ACHN (cell line): ENCODE measurements around the gene ZNG1A.
"Not testable (repeated sequence)": the region's sequence is repeated elsewhere in the genome, so short reads cannot be mapped to it uniquely, and the experiment has no call there.

Experiments
- DNase-seq: peaks from one replicate; pipeline ENCODE4 v3.0.0-alpha.2; 2015
- in situ Hi-C: cut with HindIII; loops from 2 replicates; pipeline ENCODE4 v1.10.0; 2017; ENCODE audit warnings: low sequenced_read_pairs, low pct_ligation_motif_present, low pct_unique_long_range_greater_than_20kb

ZNG1A gene

GRCh38 chr9:109540-109939 is 69.3 kb downstream of the ZNG1A start:
- in situ Hi-C loops, DNase-seq: not testable (repeated sequence)

GRCh38 chr9:108742-109495 is 69.9 kb downstream of the ZNG1A start:
- in situ Hi-C loops, DNase-seq: not testable (repeated sequence)

- DNase-seq, in situ Hi-C loops: not testable (repeated sequence)
Measured at GRCh38 chr9:105991-106390, 72.9 kb downstream of the ZNG1A start.

GRCh38 chr9:100430-100829 is 78.4 kb downstream of the ZNG1A start:
- DNase-seq, in situ Hi-C loops: not testable (repeated sequence)

- in situ Hi-C loops, DNase-seq: not testable (repeated sequence)
Measured at GRCh38 chr9:99867-100266, 79.0 kb downstream of the ZNG1A start.

GRCh38 chr9:98775-99174 is 80.1 kb downstream of the ZNG1A start:
- in situ Hi-C loops, DNase-seq: not testable (repeated sequence)

- DNase-seq, in situ Hi-C loops: not testable (repeated sequence)
Measured at GRCh38 chr9:94992-95391, 83.9 kb downstream of the ZNG1A start.

GRCh38 chr9:94323-94722 is 84.5 kb downstream of the ZNG1A start:
- in situ Hi-C loops = not testable (repeated sequence)

GRCh38 chr9:93909-94308 is 84.9 kb downstream of the ZNG1A start:
- in situ Hi-C loops, DNase-seq: not testable (repeated sequence)

More at GRCh38 chr9:94323-94722, 84.5 kb downstream of the ZNG1A start:
- DNase-seq = not testable (repeated sequence)

- in situ Hi-C loops, DNase-seq: not testable (repeated sequence)
Measured at GRCh38 chr9:90851-91250, 88.0 kb downstream of the ZNG1A start.

- DNase-seq, in situ Hi-C loops: not testable (repeated sequence)
Measured at GRCh38 chr9:88396-89037, 90.3 kb downstream of the ZNG1A start.

GRCh38 chr9:87860-88259 is 91.0 kb downstream of the ZNG1A start:
- DNase-seq, in situ Hi-C loops: not testable (repeated sequence)

- in situ Hi-C loops, DNase-seq: not testable (repeated sequence)
Measured at GRCh38 chr9:87105-87504, 91.8 kb downstream of the ZNG1A start.

- in situ Hi-C loops, DNase-seq: not testable (repeated sequence)
Measured at GRCh38 chr9:86697-87096, 92.2 kb downstream of the ZNG1A start.

- DNase-seq, in situ Hi-C loops: not testable (repeated sequence)
Measured at GRCh38 chr9:82932-83689, 95.7 kb downstream of the ZNG1A start.

GRCh38 chr9:78333-78732 is 100.5 kb downstream of the ZNG1A start:
- DNase-seq, in situ Hi-C loops: not testable (repeated sequence)

- in situ Hi-C loops, DNase-seq: not testable (repeated sequence)
Measured at GRCh38 chr9:76389-76788, 102.5 kb downstream of the ZNG1A start.

- in situ Hi-C loops, DNase-seq: not testable (repeated sequence)
Measured at GRCh38 chr9:73900-74525, 104.8 kb downstream of the ZNG1A start.
